Activated naive CD4-positive, alpha-beta T cell treated with anti-CD3 and anti-CD28 coated beads, Interleukin-2, amount 50 U/mL, for 16 hours (primary cell): ENCODE measurements around the gene NARS2.
"Not testable (repeated sequence)": the region's sequence is repeated elsewhere in the genome, so short reads cannot be mapped to it uniquely, and the experiment has no call there.

Experiments
- DNase-seq: peaks from one replicate; pipeline ENCODE4 v3.0.0-alpha.2; 2020

NARS2 gene

DNA sequence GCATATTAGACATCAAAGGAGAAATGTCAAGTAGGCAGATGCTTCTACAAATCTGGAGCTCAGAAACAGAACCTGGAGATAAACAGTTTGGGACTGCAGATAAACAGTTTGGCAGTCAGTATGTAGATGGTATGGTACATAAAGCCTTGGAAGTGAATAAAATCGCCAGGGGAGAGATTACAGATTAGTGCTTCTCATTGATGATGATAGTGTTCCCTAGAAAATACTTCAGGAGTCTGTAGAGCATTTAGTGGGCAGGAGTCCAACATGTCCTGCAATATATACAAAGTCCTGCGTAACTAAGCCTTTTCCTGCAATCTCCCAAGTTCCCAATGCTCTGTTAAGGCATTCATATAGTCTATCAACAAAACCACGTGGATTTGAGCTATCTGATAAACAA is 35.2 kb downstream of the NARS2 start:
- DNase-seq, result no peak

DNA sequence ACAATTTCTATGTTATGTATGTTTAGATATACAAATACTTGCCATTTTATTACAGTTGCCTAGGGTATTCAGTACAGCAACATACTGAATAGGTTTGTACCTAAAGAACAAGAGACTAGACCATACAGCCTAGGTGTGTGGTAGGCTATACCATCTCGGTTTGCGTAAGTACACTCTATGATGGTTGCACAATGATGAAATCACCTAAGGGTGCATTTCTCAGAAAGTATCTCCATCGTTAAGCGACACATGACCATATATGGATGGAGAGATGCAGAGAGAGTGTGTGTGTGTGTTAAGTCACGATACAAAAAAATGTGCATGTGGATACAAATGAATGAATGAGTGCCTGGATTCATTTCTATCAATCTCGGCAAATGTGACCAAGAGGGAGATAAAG is 37.7 kb downstream of the NARS2 start:
- DNase-seq, result no peak

DNA sequence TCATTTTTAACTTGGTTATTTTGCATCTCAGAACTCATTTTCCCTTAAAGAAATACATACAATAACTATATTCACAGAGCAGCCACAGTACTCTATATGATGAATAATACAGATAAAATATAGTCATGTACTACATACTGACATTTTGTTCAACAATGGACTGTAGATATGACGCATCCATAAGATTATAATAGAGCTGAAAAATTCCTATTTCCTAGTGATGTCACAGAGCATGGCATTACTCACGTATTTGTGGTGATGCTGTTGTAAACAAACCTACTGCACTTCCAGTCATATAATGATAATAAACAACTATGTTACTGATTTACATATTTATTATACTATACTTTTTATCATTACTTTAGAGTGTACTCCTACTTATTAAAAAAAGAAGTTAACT is 38.7 kb downstream of the NARS2 start:
- no peak for DNase-seq

DNA sequence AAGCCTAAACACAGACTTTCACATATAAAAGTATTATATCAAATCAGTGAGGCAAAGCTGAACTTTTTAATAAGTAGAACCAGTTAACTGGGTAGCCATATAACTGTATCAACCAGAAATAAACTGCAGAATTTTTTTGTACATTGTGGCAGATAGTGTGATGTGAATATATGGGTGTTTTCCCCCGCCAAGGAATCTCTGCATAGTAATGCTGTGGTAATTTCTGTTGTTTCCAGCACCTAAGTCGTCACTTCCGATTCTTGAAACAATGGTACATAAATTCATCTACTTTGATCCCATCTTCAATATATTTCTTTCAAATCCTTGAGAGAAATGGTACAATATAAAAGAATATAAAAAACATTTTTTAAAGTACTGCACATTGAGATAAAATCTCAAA is 39.6 kb downstream of the NARS2 start:
- DNase-seq, result no peak

DNA sequence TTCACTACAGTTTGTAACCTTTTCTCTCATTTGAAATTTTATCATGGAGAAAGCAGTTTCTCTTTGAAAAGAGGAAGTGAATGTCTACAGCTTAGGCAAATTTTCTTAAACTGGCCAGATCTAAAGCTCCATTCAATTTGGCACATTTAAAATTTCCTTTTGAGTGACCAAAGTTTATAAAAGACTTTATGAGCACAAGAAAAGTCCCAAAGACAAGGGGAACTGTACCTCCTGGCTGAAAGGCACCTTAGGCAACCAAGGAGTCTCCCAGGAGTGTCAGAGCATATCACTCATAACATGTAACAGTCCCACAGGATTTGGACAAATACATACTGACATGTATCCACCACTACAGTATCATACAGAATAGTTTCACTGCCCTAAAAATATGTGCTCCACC is 41.3 kb downstream of the NARS2 start:
- no peak for DNase-seq

DNA sequence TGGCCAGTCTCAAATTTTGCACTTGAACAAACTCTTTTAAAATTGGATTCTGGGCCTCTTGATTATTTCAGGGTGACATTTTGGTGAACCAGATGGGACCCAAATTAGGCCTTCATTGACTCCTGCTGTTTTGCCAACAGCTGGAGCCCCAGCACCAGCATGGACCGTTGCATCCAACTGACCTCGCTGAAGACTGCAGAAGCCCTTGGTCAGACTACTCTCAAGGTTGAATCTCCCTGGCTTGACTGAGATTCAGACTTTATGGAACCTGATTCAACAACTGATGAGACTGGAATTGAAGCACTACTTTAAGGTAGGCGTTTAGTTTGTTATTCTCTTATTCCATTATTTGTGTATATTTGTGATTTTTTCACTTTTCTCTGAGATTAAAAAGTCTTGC is 41.7 kb downstream of the NARS2 start:
- no peak for DNase-seq

DNA sequence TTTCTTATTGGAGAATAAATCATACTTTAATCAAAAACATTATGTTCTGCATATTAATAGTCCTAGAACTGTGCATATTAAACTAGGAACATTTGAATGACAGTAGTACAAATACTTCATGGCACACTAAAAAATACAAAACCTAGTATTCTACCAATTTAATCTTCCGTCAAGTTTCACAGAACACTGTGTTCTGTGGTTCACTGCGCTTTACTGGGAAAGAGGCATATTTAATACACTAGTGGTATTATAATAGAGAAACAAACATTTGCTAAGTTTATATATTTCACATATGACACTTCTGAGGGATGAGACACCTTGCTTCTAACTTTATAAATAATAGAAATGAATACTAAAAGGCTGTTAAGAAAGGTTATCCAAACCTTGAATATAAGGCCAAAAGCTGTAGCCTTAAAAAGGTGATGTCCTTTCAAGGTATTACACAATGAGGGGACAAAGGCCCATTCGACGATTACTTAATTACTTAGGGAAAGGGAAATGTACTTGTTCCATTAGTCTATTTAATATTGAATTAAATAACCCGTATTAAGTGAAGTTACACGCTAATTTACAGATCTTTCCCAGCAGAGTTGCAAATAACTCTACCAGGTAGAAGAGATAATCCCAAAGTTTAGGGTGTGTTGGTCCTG is 48.0 kb downstream of the NARS2 start:
- no peak for DNase-seq

DNA sequence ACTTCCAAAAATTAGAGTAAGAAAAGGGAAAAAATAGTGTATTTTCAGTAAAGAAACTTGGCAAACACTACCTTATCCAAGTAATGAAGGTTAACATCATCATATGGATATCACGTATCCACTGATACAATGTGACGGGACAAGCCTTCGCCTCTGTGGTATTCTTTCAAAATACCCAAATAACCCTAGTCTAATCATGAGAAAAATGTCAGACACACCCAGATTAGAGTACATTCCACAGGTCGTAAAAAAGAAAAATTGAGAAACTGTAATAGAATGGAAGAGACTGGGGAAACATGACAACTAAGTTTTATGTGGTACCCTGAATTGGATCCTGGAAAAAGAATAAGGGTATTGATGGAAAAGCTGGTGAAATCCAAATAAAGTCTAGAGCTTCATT is 48.9 kb downstream of the NARS2 start:
- no peak for DNase-seq

DNA sequence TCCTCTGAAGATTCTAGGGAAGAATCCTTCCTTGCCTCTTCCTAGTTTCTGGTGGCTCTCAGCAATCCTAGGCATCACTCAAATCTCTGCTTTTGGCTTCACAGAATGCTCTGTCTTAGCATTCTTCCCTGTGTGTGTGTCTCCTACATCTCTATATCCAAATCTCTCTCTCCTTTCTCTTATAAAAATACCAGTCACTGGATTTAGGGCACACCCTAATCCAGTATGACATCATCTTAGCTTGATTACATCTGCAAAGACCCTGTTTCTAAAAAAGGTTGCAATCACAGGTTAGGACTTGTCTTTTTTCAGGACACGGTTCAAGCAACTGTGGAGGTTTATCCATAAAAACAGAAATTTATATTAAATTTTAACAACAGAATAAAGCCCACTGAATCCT is 54.4 kb downstream of the NARS2 start:
- DNase-seq, result no peak

DNA sequence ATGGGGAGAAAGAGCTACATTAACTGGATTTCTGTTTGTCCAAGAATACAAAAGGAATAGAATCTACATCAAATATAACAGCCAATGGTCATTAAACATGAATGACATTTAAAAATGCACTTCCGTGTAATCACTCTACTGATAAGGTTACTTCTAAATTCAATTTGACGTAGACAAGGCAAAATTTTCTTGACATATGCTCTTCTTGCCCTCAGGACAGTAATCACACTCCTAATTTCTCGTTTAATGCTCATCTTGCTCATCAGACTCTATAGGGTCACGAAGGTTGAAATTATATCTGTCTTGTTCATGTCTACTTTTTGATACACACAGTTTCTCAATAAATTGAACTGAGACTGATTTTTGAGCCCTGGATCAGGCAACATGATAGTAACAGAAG is 58.4 kb downstream of the NARS2 start:
- DNase-seq, result no peak

DNA sequence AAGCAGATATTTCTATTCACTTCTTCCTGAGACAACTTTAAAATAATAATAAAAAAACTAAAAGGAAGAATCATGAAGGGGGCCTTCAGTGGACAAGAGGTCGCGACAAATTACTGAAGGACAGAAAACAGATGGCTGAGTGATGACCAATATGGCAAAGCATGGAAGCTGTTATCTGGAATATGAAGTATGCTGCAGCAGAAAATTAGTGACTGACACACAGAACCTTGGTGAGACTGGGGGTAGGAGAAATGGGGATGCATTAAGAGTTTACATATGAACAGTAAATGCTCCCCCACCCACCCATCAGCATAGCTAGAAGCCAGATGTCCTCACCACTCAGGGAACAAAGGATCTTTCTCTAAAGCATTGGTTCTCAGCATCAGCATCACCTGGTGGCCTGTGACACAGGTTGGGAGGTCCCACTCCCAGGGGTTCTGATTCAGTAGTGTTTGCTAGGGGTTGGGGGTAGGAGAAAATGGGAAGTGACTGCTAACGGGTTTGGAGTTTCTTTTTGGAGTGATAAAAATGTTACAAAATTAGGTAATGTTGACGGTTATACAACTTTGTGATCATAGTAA is 59.7 kb downstream of the NARS2 start:
- no peak for DNase-seq

DNA sequence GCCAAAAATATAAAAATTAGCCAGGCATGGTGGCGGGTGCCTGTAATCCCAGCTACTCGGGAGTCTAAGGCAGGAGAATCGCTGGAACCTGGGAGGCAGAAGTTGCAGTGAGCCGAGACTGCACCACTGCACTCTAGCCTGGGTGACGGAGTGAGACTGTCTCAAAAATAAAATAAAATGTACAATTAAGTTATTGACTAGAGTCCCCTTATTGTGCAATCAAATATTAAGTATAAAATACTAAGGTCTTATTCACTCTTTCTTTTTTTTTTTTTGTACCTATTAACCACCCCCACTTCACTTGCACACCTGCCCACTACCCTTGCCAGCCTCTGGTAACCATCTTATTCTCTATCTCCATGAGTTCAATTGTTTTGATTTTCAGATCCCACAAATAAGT is 61.6 kb downstream of the NARS2 start:
- not testable (repeated sequence) for DNase-seq

DNA sequence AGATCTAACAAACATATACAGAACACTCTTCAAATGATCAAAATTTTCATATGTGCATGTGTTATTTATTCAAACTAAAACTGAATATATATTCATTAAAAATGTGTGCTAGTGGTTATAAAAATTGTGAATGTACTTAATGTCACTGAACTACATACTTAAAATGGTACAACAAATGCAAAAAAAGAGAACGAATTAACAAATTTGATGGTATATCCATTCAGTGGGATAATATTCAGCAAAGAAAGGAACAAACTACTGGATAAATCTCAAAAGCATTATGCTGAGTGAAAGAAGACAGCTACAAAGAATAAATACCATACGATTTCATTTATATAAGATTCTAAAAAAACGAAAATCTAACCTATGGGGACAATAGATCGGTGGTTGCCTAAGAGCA is 64.1 kb downstream of the NARS2 start:
- DNase-seq, result no peak

DNA sequence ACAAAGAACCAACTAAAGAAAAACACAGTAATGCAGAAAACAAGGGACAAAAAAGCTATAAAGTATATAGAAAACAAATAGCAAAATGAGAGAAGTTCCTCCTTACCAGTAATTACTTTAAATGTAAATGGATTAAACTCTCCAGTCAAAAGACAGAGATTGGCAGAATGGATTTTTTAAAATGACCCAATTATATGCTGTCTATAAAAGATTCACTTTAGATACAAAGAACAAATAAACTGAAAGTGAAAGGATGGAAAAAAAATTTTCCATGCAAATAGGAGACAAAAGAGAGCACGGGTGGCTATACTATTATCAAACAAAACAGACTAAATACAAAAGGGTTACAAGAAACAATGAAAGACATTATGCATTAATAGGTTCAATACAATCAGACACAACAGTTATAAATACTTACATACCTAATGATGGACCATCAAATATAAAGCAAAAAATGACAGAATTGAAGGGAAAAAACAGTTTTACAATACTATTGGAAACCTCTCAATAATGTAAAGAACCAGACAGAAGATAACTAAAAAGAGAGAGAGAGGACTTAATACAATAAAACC is 64.6 kb downstream of the NARS2 start:
- no peak for DNase-seq

DNA sequence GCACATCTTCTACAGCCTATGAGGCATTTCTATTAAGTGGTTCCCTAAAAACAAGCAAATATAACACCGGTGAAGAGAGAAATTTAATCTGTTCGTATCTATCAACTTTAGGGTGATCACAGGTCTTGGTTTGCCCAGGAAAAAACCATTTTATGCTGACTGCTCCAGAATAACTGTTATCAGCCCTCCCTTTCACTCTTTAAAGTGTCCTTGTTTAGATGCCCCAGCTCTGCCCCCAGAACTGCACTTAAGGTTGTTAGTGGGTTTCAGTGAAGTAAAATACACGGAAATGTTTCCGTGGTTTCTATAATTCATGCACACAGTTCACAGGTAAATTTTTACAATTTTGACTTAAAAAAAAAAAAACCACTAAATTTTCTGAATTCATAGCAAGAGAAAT is 70.0 kb downstream of the NARS2 start:
- no peak for DNase-seq

DNA sequence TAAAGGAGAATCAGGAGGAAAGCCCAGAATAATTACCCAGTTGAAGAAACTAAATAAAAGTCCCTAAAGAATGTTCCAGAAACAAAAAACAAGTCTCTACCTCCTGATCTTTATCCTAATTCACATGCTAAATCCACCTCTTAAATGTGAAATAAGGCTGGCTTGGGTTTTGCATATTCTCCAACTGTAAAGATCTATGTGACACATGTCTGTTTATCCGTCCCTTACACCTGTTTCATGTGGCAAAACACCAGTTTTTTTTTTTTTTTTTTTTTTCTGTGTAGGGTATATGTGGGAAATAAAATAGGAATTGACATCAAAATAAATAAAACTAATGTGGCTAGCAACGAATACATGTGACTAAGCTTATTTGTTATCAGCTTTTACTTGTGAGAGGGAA is 70.5 kb downstream of the NARS2 start:
- DNase-seq, result no peak

DNA sequence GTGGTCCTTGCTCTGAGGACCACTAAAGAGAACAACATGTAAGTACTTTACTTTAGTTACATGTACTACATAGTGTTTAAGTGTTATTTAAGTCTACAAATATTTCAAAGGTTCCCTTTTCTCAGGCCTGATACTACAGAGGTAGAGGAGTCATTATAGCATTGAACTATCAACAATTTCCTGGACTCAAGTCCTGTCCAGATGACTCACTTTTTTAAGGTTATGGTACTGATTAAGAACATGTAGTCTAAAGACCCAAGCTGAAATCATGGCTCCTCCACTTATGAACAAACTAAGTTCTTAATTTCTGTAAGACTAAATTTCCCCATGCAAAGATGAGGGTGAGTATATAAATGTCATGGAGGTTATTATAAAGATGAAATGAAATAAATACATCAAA is 74.7 kb downstream of the NARS2 start:
- DNase-seq, result no peak

DNA sequence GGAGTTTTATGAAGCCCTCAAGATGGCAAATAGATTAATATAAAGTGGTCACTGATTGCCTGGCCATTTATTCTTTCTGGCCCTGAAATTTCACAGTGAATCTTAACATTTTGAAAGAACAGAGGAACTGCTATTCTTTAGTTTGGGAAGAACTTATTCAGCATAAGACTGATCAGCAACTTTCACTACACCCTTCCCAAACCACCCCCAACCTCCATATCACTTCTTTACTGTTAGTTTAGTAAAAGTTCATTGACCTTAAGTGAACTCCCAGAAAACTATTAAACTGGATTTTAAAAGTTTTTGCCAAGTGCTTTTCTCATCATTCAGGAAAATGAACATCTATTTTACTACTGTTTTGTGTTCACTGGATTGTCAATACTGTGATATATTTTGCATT is 77.4 kb downstream of the NARS2 start:
- DNase-seq, result no peak

DNA sequence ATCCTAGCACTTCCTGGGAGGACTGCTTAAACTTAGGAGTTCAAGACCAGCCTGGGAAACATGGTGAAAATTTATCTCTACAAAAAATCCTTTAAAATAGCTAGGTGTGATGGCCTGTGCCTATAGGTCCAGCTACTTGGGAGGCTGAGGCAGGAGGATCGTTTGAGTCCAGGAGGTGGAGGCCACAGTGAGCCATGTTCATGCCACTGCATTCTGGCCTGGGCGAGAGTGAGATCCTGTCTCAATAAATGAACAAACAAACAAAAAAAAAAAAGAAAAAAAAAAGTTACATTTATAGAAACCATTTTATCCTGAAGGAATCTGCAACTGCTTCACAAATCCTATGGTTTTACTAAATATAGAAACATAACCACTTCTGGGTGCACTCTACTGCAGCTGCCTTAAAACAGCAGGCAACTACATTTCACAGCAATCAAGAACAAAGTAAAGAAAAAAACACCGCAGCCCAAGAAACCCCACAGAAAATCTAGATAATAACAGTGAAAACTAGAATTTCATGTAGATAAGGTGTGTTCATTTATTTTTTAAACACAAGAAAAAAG is 81.2 kb downstream of the NARS2 start:
- DNase-seq, result no peak

DNA sequence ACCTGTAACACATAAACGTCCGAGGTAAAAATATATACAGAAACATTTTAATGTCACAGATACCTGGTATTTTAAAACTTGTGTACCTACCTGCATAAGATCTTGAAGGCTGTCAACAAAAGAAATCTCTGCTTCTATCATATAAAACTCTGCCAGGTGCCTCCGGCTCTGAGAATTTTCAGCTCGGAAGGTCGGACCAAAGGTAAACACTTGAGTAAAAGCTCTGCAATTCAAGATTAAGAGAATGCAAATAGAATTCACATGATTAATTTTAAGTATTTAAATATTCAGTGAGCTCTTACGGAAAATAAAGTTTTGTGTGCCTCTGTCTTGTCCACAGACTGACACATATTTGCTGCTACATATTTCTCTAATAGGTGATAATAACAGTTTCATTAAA is 81.7 kb downstream of the NARS2 start:
- DNase-seq, result no peak

DNA sequence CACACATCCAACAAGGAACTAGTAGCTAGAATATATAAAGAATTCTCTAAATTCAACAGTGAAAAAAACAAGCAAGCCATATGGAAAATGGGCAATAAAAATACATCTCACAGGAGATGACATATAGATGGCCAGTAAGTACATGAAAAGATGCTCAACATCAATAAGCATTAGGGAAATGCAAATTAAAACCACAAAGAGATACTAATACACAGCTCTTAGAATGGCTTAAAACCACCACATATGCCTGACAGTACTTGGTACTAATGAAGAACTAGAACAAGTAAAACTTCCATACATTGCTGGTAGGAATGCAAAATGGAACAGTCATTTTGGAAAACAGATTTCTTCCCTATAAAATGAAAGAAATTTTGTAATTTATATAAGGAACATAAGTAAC is 85.5 kb downstream of the NARS2 start:
- DNase-seq, result no peak

DNA sequence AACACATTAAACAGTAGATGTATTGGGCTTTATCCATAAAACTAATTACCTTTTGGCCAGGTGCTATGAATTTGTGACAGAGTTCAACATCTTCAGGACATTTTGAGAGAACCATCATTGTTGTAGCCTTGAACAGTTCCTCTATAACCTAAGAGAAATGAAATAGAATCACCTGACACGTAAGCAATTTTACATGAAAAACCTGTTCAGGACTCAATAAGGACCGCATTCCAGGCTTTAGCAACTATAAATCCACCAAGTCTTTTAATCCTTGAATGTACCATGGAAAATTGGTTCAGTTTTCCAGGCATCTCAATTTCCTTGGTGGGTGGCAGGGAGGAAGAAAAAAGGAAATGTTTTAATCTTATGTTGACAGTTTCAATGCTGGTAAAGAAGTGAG is 96.1 kb downstream of the NARS2 start:
- no peak for DNase-seq

DNA sequence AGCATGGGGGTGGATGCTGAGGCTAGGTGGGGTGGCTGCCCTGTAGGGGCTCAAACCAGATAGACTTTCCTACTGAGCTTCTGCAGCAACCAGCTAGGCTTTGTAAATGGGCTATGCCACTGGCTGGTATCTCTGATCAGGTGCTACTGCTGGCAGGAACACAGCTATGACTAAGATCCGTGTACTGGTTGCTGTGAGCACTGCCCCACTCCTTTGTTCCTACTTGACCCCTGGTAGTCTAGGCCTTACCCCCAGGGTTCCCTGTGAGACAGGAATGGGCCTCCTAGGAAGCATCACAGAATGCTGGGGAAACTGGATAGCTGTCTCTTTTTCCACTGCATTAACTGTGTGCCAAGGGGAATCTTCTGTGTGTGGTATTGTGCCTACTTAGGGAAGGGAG is 98.6 kb downstream of the NARS2 start:
- DNase-seq, result no peak

DNA sequence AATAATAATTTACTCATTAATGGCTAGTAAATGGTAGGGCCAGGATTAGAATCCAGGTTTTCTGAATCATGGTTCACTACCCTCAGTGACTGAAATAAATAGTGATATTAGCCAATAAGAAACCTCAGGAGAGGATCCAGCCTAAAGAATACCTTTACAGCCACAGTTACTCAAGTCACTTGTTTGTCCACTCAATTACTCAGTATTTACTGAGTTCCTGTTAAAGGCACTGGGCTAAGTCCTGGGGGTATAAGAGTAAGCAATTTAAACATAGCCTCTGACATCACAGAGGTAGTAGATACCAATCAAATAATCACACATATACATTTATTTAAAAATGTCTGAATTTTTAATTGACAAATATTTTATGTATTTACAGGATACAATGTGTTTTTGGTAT is 100.2 kb downstream of the NARS2 start:
- DNase-seq, result no peak

DNA sequence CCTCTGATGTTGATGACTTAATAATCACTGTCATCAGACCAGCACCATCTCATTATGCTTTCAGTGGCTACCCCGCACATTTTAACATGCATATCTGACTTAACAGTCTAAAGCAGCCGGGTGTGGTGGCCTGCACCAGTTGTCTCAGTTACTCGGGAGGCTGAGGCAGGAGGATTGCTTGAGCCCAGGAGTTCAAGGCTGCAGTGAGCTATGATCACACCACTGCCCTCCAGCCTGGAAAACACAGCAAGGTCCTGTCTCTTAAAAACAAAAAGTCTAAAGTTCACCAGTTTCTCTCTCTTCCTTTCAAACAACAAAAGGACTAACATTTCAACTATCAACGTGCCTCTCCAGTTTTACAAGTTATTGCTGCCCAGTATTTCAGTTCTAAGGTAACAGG is 101.8 kb downstream of the NARS2 start:
- DNase-seq, result no peak
